Measurements from ENCODE around the gene HHLA2.
"Not testable (repeated sequence)": the region's sequence is repeated elsewhere in the genome, so short reads cannot be mapped to it uniquely, and the experiment has no call there.

HHLA2 gene

GRCh38 chr3:108296239-108296638 is at the start of gene HHLA2:
TSS of gene HHLA2 (plus strand) at chr3:108296548. CDS start at chr3:108351814, 55,266 bp downstream.
- no peaks in the 10 kb centered on the region for H3K36me3 ChIP-seq (ENCODE audit: control insufficient read depth, insufficient read depth, low read length)
- H3K4me3 ChIP-seq (ENCODE audit: low read length) = no peak within 1 kb of the TSS
- H3K9me3 ChIP-seq (ENCODE audit: control insufficient read depth, insufficient read depth, low read length) = no peaks in the 10 kb centered on the region
- DNase-seq (ENCODE audit: low read depth, low spot score) = no peak
- H3K27ac ChIP-seq (ENCODE audit: low read length) = no peak within 1 kb of the TSS
- no CpG with 5 or more reads among the region's 2 CpGs for WGBS (ENCODE audit: insufficient coverage, insufficient read length)
- H3K4me1 ChIP-seq (ENCODE audit: control insufficient read depth, insufficient read depth, low read length) = no peaks in the 10 kb centered on the region
- no peaks in the 10 kb centered on the region for H3K27me3 ChIP-seq (ENCODE audit: control insufficient read depth, insufficient read depth, low read length)

- Histone ChIP-seq H3K4me3 (ENCODE audit: low read length) (no peak overlapping the region), H3K9me3 (ENCODE audit: control insufficient read depth, insufficient read depth, low read length) (no peaks in the 10 kb centered on the region), H3K27ac (ENCODE audit: low read length) (no peak overlapping the region), H3K4me1 (ENCODE audit: control insufficient read depth, insufficient read depth, low read length) (no peaks in the 10 kb centered on the region), H3K36me3 (ENCODE audit: control insufficient read depth, insufficient read depth, low read length) (no peaks in the 10 kb centered on the region), H3K27me3 (ENCODE audit: control insufficient read depth, insufficient read depth, low read length) (no peaks in the 10 kb centered on the region)
- DNase-seq (ENCODE audit: low read depth, low spot score) = no peak
- no CpG with 5 or more reads among the region's 2 CpGs for WGBS (ENCODE audit: insufficient coverage, insufficient read length)
Observed at GRCh38 chr3:108250626-108251025, 45.7 kb upstream of the HHLA2 start.

- H3K4me3 ChIP-seq (ENCODE audit: low read length) = no peak overlapping the region
- no peaks in the 10 kb centered on the region for H3K36me3 ChIP-seq (ENCODE audit: control insufficient read depth, insufficient read depth, low read length)
- H3K27ac ChIP-seq (ENCODE audit: low read length) = no peak overlapping the region
- no peaks in the 10 kb centered on the region for H3K4me1 ChIP-seq (ENCODE audit: control insufficient read depth, insufficient read depth, low read length)
- no peaks in the 10 kb centered on the region for H3K9me3 ChIP-seq (ENCODE audit: control insufficient read depth, insufficient read depth, low read length)
- DNase-seq (ENCODE audit: low read depth, low spot score) = no peak
- no peaks in the 10 kb centered on the region for H3K27me3 ChIP-seq (ENCODE audit: control insufficient read depth, insufficient read depth, low read length)
- no CpG with 5 or more reads among the region's 4 CpGs for WGBS (ENCODE audit: insufficient coverage, insufficient read length)
Observed at GRCh38 chr3:108251265-108251664, 45.1 kb upstream of the HHLA2 start.

GRCh38 chr3:108251844-108252243 is 44.5 kb upstream of the HHLA2 start:
- Histone ChIP-seq H3K9me3 (ENCODE audit: control insufficient read depth, insufficient read depth, low read length) (no peaks in the 10 kb centered on the region), H3K27ac (ENCODE audit: low read length) (no peak overlapping the region), H3K27me3 (ENCODE audit: control insufficient read depth, insufficient read depth, low read length) (no peaks in the 10 kb centered on the region), H3K4me1 (ENCODE audit: control insufficient read depth, insufficient read depth, low read length) (no peaks in the 10 kb centered on the region), H3K36me3 (ENCODE audit: control insufficient read depth, insufficient read depth, low read length) (no peaks in the 10 kb centered on the region), H3K4me3 (ENCODE audit: low read length) (no peak overlapping the region)
- no CpG with 5 or more reads among the region's 1 CpG for WGBS (ENCODE audit: insufficient coverage, insufficient read length)
- no peak for DNase-seq (ENCODE audit: low read depth, low spot score)

GRCh38 chr3:108255131-108255530 is 41.2 kb upstream of the HHLA2 start:
- H3K4me1 ChIP-seq (ENCODE audit: control insufficient read depth, insufficient read depth, low read length) = no peaks in the 10 kb centered on the region
- no peaks in the 10 kb centered on the region for H3K9me3 ChIP-seq (ENCODE audit: control insufficient read depth, insufficient read depth, low read length)
- no peak overlapping the region for H3K27ac ChIP-seq (ENCODE audit: low read length)
- H3K27me3 ChIP-seq (ENCODE audit: control insufficient read depth, insufficient read depth, low read length) = no peaks in the 10 kb centered on the region
- H3K4me3 ChIP-seq (ENCODE audit: low read length) = no peak overlapping the region
- no peak for DNase-seq (ENCODE audit: low read depth, low spot score)
- H3K36me3 ChIP-seq (ENCODE audit: control insufficient read depth, insufficient read depth, low read length) = no peaks in the 10 kb centered on the region

GRCh38 chr3:108264534-108265298 is 31.6 kb upstream of the HHLA2 start:
- no CpG with 5 or more reads among the region's 5 CpGs for WGBS (ENCODE audit: insufficient coverage, insufficient read length)
- not testable (repeated sequence) for H3K36me3 ChIP-seq (ENCODE audit: control insufficient read depth, insufficient read depth, low read length); H3K4me1 ChIP-seq (ENCODE audit: control insufficient read depth, insufficient read depth, low read length); H3K4me3 ChIP-seq (ENCODE audit: low read length); H3K9me3 ChIP-seq (ENCODE audit: control insufficient read depth, insufficient read depth, low read length); DNase-seq (ENCODE audit: low read depth, low spot score); H3K27ac ChIP-seq (ENCODE audit: low read length); H3K27me3 ChIP-seq (ENCODE audit: control insufficient read depth, insufficient read depth, low read length)

- H3K36me3 ChIP-seq (ENCODE audit: control insufficient read depth, insufficient read depth, low read length); H3K27ac ChIP-seq (ENCODE audit: low read length); H3K27me3 ChIP-seq (ENCODE audit: control insufficient read depth, insufficient read depth, low read length); H3K4me1 ChIP-seq (ENCODE audit: control insufficient read depth, insufficient read depth, low read length); DNase-seq (ENCODE audit: low read depth, low spot score); H3K9me3 ChIP-seq (ENCODE audit: control insufficient read depth, insufficient read depth, low read length); H3K4me3 ChIP-seq (ENCODE audit: low read length): not testable (repeated sequence)
- WGBS (ENCODE audit: insufficient coverage, insufficient read length) = no CpG with 5 or more reads among the region's 3 CpGs
Observed at GRCh38 chr3:108268235-108268634, 28.1 kb upstream of the HHLA2 start.

GRCh38 chr3:108271626-108272025 is 24.7 kb upstream of the HHLA2 start:
- Histone ChIP-seq H3K36me3 (ENCODE audit: control insufficient read depth, insufficient read depth, low read length) (no peaks in the 10 kb centered on the region), H3K9me3 (ENCODE audit: control insufficient read depth, insufficient read depth, low read length) (no peaks in the 10 kb centered on the region), H3K4me1 (ENCODE audit: control insufficient read depth, insufficient read depth, low read length) (no peaks in the 10 kb centered on the region), H3K27me3 (ENCODE audit: control insufficient read depth, insufficient read depth, low read length) (no peaks in the 10 kb centered on the region), H3K4me3 (ENCODE audit: low read length) (no peak overlapping the region), H3K27ac (ENCODE audit: low read length) (no peak overlapping the region)
- no CpG with 5 or more reads among the region's 2 CpGs for WGBS (ENCODE audit: insufficient coverage, insufficient read length)
- no peak for DNase-seq (ENCODE audit: low read depth, low spot score)

GRCh38 chr3:108279066-108279465 is 17.3 kb upstream of the HHLA2 start:
- H3K36me3 ChIP-seq (ENCODE audit: control insufficient read depth, insufficient read depth, low read length); H3K9me3 ChIP-seq (ENCODE audit: control insufficient read depth, insufficient read depth, low read length); DNase-seq (ENCODE audit: low read depth, low spot score); H3K27me3 ChIP-seq (ENCODE audit: control insufficient read depth, insufficient read depth, low read length); H3K4me3 ChIP-seq (ENCODE audit: low read length); H3K27ac ChIP-seq (ENCODE audit: low read length); H3K4me1 ChIP-seq (ENCODE audit: control insufficient read depth, insufficient read depth, low read length): not testable (repeated sequence)
- no CpG with 5 or more reads among the region's 4 CpGs for WGBS (ENCODE audit: insufficient coverage, insufficient read length)

GRCh38 chr3:108280476-108280875 is 15.9 kb upstream of the HHLA2 start:
- no peaks in the 10 kb centered on the region for H3K27me3 ChIP-seq (ENCODE audit: control insufficient read depth, insufficient read depth, low read length)

GRCh38 chr3:108281670-108282069 is 14.7 kb upstream of the HHLA2 start:
- Histone ChIP-seq H3K27me3 (ENCODE audit: control insufficient read depth, insufficient read depth, low read length) (no peaks in the 10 kb centered on the region), H3K27ac (ENCODE audit: low read length) (no peak overlapping the region), H3K36me3 (ENCODE audit: control insufficient read depth, insufficient read depth, low read length) (no peaks in the 10 kb centered on the region), H3K4me1 (ENCODE audit: control insufficient read depth, insufficient read depth, low read length) (no peaks in the 10 kb centered on the region), H3K9me3 (ENCODE audit: control insufficient read depth, insufficient read depth, low read length) (no peaks in the 10 kb centered on the region; the same call in 1 of the 2 replicates), H3K4me3 (ENCODE audit: low read length) (no peak overlapping the region)
- no peak for DNase-seq (ENCODE audit: low read depth, low spot score)

More at GRCh38 chr3:108280476-108280875, 15.9 kb upstream of the HHLA2 start:
- H3K4me1 ChIP-seq (ENCODE audit: control insufficient read depth, insufficient read depth, low read length) = no peaks in the 10 kb centered on the region
- H3K4me3 ChIP-seq (ENCODE audit: low read length) = no peak overlapping the region
- no peaks in the 10 kb centered on the region for H3K36me3 ChIP-seq (ENCODE audit: control insufficient read depth, insufficient read depth, low read length)
- no peak overlapping the region for H3K27ac ChIP-seq (ENCODE audit: low read length)
- no peak for DNase-seq (ENCODE audit: low read depth, low spot score)
- no peaks in the 10 kb centered on the region; the same call in 1 of the 2 replicates for H3K9me3 ChIP-seq (ENCODE audit: control insufficient read depth, insufficient read depth, low read length)
